ENCODE data around the gene METTL15. TPM values are rescaled to one million over a fixed set of nuclear protein-coding genes. Genes with fewer than 3 reads are reported as not detected.
"Not testable (repeated sequence)": the region's sequence is repeated elsewhere in the genome, so short reads cannot be mapped to it uniquely, and the experiment has no call there.

METTL15 gene
- total RNA-seq, 1 experiment from 2014 or later = 31.3 TPM

DNA sequence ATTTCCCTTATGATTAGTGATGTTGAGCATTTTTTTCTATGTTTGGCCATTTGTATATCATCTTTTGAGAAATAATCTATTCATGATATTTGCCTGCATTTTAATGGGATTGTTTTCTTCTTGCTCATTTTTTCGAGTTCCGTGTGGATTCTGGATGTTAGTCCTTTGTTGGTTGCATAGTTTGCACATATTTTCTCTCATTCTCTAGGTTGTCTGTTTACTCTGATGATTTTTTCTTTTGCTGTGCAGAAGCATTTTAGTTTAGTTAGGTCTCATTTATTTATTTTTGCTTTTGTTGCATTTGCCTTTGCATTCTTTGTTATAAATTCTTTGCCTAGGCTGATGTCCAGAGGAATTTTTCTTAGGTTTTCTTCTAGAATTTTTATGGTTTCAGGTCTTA lies 87.3 kb downstream of the METTL15 start:
- peaks cover 7% of the 10 kb centered on the region for H3K4me1 ChIP-seq (ENCODE audit: insufficient read depth, low read length, poor library complexity, severe bottlenecking)
- no peak for DNase-seq (ENCODE audit: low spot score)
- no peaks in the 10 kb centered on the region for H3K27me3 ChIP-seq (replicated peaks; ENCODE audit: insufficient read depth, low read depth, low read length, poor library complexity)
- CTCF ChIA-PET = no interaction called here
- intact Hi-C loops (cut with micrococcal nuclease; ENCODE audit: unreplicated experiment) = no loop called here
- no peak for TF ChIP-seq EZH2 (IDR thresholded peaks at IDR 0.05; ENCODE audit: borderline replicate concordance, low read depth, low read length, poor library complexity, severe bottlenecking)
- TF ChIP-seq, protein P1, sequence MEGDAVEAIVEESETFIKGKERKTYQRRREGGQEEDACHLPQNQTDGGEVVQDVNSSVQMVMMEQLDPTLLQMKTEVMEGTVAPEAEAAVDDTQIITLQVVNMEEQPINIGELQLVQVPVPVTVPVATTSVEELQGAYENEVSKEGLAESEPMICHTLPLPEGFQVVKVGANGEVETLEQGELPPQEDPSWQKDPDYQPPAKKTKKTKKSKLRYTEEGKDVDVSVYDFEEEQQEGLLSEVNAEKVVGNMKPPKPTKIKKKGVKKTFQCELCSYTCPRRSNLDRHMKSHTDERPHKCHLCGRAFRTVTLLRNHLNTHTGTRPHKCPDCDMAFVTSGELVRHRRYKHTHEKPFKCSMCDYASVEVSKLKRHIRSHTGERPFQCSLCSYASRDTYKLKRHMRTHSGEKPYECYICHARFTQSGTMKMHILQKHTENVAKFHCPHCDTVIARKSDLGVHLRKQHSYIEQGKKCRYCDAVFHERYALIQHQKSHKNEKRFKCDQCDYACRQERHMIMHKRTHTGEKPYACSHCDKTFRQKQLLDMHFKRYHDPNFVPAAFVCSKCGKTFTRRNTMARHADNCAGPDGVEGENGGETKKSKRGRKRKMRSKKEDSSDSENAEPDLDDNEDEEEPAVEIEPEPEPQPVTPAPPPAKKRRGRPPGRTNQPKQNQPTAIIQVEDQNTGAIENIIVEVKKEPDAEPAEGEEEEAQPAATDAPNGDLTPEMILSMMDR (conservative IDR thresholded peaks at IDR 0.05; ENCODE audit: low read depth, low read length) = no peak
- no peak overlapping the region for H3K27ac ChIP-seq (ENCODE audit: low read depth, low read length, poor library complexity, severe bottlenecking)
- H3K9me3 ChIP-seq (ENCODE audit: low read depth, low read length, poor library complexity, severe bottlenecking) = peaks cover 4% of the 10 kb centered on the region
- POLR2A ChIA-PET (ENCODE audit: low non-redundant PET) = no interaction called here
- H3K36me3 ChIP-seq (ENCODE audit: insufficient read depth, low read length, poor library complexity, severe bottlenecking) = no peaks in the 10 kb centered on the region
- no peak overlapping the region for H3K4me3 ChIP-seq (ENCODE audit: low read depth, low read length, poor library complexity, severe bottlenecking)
- BruUV-seq (replicated peaks) = no TSS peak

DNA sequence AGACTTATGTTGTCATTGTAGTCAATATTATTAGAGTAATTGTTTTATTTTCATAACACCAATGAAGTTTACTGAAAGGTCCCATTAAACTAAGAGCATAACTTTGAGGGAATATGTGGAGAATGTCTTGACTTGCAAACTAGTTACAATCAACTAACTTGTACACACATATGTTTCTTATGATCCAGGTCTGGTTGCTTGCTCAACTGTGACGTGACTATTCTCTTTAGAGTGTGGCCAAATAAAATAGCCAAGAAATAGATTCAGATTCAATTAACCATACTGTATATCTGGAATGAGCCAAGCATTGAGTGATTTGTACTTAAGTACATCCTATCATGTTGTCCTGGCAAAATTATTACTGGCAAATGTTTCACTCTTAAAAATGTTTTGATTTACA lies 101.7 kb downstream of the METTL15 start:
- TF ChIP-seq EZH2 (IDR thresholded peaks at IDR 0.05; ENCODE audit: borderline replicate concordance, low read depth, low read length, poor library complexity, severe bottlenecking) = no peak
- TF ChIP-seq, protein P1 (conservative IDR thresholded peaks at IDR 0.05; ENCODE audit: low read depth, low read length) = no peak
- Histone ChIP-seq H3K27ac (ENCODE audit: low read depth, low read length, poor library complexity, severe bottlenecking) (no peak overlapping the region), H3K9me3 (ENCODE audit: low read depth, low read length, poor library complexity, severe bottlenecking) (no peaks in the 10 kb centered on the region), H3K27me3 (replicated peaks; ENCODE audit: insufficient read depth, low read depth, low read length, poor library complexity) (no peaks in the 10 kb centered on the region), H3K4me3 (ENCODE audit: low read depth, low read length, poor library complexity, severe bottlenecking) (no peak overlapping the region), H3K36me3 (ENCODE audit: insufficient read depth, low read length, poor library complexity, severe bottlenecking) (no peaks in the 10 kb centered on the region), H3K4me1 (ENCODE audit: insufficient read depth, low read length, poor library complexity, severe bottlenecking) (no peaks in the 10 kb centered on the region)
- CTCF ChIA-PET = no interaction called here
- no peak for DNase-seq (ENCODE audit: low spot score)
- intact Hi-C loops (cut with micrococcal nuclease; ENCODE audit: unreplicated experiment) = no loop called here
- no TSS peak for BruUV-seq (replicated peaks)
- POLR2A ChIA-PET (ENCODE audit: low non-redundant PET) = no interaction called here

DNA sequence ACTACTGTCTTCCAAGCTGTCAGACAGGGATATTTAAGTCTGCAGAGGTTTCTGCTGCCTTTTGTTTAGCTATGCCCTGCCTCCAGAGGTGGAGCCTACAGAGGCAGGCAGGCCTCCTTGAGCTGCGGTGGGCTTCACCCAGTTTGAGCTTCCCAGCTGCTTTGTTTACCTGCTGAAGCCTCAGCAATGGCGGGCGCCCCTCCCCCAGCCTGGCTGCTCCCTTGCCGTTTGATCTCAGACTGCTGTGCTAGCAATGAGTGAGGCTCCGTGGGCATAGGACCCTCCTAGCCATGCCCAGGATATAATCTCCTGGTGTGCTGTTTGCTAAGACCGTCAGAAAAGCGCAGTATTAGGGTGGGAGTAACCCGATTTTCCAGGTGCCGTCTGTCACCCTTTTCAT lies 113.9 kb downstream of the METTL15 start:
- intact Hi-C loops (cut with micrococcal nuclease; ENCODE audit: unreplicated experiment); H3K4me1 ChIP-seq (ENCODE audit: insufficient read depth, low read length, poor library complexity, severe bottlenecking); H3K27ac ChIP-seq (ENCODE audit: low read depth, low read length, poor library complexity, severe bottlenecking); BruUV-seq (replicated peaks); DNase-seq (ENCODE audit: low spot score); H3K36me3 ChIP-seq (ENCODE audit: insufficient read depth, low read length, poor library complexity, severe bottlenecking); H3K9me3 ChIP-seq (ENCODE audit: low read depth, low read length, poor library complexity, severe bottlenecking); H3K4me3 ChIP-seq (ENCODE audit: low read depth, low read length, poor library complexity, severe bottlenecking); POLR2A ChIA-PET (ENCODE audit: low non-redundant PET); CTCF ChIA-PET; H3K27me3 ChIP-seq (replicated peaks; ENCODE audit: insufficient read depth, low read depth, low read length, poor library complexity): not testable (repeated sequence)

DNA sequence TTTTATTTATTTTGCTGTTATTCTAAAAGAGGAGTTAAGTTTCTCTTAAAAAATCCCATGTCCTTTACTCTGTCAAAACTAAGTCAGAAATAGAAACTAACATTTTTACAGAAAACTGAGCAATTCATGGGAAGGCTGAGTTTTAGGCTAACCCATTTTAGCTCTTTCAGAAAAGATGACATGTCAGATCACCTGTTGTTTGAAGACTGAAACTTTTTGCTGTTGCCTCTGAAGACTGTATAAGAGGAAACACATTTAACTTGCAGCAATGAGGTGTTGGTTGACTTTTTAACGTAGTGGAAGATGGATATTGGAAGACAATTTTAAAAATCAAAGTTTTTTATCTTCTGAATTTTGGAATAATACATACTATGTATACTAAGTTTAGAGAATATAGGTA lies 115.4 kb downstream of the METTL15 start:
- Histone ChIP-seq H3K4me1 (ENCODE audit: insufficient read depth, low read length, poor library complexity, severe bottlenecking) (peaks cover 8% of the 10 kb centered on the region), H3K27ac (ENCODE audit: low read depth, low read length, poor library complexity, severe bottlenecking) (no peak overlapping the region), H3K4me3 (ENCODE audit: low read depth, low read length, poor library complexity, severe bottlenecking) (no peak overlapping the region), H3K36me3 (ENCODE audit: insufficient read depth, low read length, poor library complexity, severe bottlenecking) (no peaks in the 10 kb centered on the region), H3K9me3 (ENCODE audit: low read depth, low read length, poor library complexity, severe bottlenecking) (no peaks in the 10 kb centered on the region), H3K27me3 (replicated peaks; ENCODE audit: insufficient read depth, low read depth, low read length, poor library complexity) (no peaks in the 10 kb centered on the region)
- no peak for TF ChIP-seq EZH2 (IDR thresholded peaks at IDR 0.05; ENCODE audit: borderline replicate concordance, low read depth, low read length, poor library complexity, severe bottlenecking)
- TF ChIP-seq, protein P1 (conservative IDR thresholded peaks at IDR 0.05; ENCODE audit: low read depth, low read length) = no peak
- CTCF ChIA-PET = no interaction called here
- no peak for DNase-seq (ENCODE audit: low spot score)
- no TSS peak for BruUV-seq (replicated peaks)
- intact Hi-C loops (cut with micrococcal nuclease; ENCODE audit: unreplicated experiment) = no loop called here
- POLR2A ChIA-PET (ENCODE audit: low non-redundant PET) = no interaction called here
